HG03342 (cell line): ENCODE data around the gene CEP112.
"Not testable (repeated sequence)": the region's sequence is repeated elsewhere in the genome, so short reads cannot be mapped to it uniquely, and the experiment has no call there.

Experiments used
- ATAC-seq: cut with Tn5 transposase; IDR thresholded peaks from one replicate; pipeline ENCODE4 v1.9.1; 2021; ENCODE audit warnings: mild to moderate bottlenecking, moderate library complexity; ENCODE audit not compliant: unreplicated experiment

CEP112 gene

DNA sequence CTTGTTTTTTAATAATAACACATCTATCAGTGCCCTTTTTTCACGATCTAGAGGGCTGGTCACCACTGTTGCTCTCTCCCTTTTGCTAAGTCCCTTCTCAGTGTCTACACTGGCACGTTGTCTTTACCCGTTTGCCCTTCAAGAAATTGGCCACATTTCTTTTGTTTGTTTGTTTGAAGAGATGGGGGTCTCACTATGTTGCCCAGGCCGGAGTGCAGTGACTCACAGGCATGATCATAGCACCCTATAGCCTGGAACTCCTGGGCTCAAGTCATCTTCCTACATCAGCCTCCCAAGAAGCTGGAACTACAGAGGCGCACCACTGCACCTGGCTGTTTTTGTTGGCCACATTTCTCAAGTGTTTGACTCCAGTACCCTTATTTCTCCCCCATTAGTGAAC, 492.5 kb downstream of the CEP112 start:
- no peak for ATAC-seq

DNA sequence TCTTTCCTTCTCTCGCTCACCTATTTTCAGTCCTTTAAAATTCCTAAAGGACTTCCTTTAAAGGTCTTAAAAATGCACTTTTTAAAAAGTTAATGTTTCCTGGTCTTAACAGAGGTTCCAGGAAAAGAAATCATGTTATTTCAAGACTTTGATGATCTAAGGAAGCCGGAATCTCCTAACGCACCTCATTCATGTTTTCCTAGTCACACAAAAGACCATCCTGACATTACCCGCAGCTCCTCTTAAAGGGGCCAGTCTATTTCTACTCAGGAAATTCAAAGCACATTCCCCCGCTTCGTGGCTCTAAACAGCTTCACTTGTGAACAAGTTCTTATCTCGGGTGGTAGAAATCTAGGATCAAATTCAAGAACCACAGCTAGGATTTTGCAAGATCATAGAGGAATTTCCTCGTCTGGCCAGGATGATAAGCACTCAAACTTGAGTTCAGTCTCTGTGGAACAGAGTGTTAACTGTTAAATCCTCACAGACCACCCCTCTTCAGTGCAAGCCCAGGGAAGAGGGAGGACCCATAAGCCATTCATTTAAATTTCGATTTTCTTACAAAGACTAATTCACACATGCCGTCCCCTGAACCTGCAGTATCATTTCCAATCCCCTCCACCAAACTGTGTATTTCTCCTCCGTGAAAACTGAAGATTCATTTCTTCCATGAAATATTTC, 493.4 kb downstream of the CEP112 start:
- ATAC-seq, result no peak

DNA sequence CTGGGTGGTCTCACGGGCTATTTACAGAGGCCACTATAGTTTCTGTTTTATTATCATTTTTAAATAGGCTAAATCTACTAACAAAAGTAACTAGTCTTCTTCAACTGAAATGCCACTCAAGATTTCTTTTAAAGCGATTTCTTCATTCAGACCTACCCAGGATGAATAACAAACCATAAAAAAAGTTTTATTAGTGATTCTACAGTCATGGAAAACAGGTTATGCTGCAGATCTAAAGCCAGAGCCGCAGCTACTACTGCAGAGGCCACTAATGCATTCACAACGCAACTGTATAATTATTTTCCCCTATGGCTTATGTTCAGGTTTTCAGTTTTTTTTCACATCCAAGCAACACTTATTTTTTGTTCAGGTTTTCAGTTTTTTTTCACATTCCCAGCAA, 494.3 kb downstream of the CEP112 start:
- ATAC-seq, result no peak

DNA sequence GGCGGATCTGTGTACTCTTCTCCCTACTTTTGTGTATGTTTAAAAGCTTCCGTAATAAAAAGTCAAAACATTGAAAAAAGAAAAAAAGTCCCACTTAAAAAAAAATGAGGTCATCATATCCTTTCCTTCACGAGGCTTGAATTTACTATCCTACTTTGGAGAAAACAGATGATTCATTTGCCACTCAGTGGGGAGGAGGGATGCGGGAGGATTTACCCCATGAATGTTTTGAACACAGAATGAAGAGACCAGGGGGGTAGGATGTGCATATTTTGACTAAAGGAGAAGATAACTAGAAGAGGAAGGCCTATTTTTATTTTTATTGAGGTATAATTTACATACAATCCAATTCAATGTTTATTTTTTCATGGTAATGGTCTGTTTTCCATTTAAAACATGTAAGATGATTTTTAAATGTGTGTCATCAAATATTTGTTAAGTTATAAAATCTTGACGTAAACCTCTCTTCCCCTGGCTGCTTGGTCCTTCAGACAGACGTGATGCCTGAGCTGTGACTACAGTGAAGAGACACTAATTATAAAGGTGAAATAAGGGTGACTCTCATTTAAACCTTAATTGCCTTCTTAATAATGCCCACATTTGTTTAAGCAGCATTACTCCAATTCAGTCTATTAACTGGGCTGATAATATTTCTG, 495.1 kb downstream of the CEP112 start:
- ATAC-seq, result no peak

DNA sequence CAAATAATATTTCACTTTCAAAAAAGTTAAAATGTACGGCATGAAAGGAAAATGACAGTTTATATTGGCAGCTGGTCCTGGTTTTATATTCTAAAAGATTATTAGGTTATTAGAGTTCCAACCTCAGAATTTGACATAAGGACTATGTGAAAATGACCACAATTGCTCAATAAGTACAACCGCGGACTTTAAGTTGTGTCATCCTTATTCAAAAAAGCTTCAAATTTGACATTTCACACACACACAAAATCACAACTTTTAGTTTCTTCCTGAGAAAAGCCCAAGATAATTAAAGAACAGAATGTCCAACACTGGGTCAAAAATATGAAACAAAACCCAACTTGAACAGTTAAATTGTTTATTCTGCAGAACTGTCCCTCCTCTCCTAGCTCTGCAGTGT, 497.3 kb downstream of the CEP112 start:
- ATAC-seq, result no peak

DNA sequence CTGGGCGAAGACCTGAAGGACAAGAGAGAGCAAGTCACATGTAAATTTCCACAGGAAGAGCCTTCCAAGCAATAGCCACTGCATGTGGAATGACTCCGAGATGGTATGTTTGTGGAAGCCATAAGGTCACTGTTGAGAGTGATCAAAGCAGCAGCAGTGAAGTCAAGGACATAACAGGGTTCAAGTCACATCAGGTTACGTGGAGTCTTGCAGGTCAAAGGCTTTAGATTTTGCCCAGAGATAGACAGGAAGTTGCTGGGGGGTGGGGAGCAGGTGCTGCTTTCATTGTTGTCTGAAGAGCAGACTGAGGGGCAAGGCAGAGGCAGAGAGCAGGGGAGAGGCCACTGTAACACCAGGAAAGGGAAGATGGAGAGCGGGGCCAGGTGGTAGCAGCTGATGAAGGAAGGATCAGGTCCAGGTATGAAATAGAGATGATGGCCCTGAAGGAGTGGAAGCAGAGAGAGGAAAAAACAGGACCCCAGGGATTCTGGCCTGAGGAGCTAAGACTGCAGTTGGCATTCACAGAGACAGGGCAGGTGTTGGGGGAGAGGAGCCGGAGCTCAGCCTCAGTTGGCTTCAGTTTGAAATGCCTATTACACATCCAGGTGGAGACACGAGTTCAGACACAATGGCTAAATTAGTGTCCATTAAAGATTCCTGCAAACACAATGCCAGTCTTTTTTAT, 501.2 kb downstream of the CEP112 start:
- ATAC-seq, result no peak

DNA sequence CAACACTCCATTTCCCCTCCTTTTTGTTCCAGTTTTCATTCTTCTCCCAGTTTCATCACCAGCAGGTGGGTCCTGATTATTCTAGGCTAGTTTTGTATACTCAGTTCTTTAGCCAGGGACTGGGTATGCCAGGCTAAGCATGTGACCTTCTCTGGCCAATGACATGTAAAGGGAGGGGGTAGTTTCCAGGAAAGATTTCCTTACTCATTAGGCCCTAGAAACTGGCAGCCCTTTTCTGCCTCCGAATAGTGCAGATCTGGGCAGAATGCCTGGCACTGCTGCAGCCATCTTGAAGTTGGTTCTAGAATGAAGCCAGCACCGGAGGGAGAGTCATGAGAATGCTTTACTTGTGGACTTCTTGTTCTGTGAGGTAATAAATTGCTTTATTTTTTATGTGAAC, 503.6 kb downstream of the CEP112 start:
- no peak for ATAC-seq

DNA sequence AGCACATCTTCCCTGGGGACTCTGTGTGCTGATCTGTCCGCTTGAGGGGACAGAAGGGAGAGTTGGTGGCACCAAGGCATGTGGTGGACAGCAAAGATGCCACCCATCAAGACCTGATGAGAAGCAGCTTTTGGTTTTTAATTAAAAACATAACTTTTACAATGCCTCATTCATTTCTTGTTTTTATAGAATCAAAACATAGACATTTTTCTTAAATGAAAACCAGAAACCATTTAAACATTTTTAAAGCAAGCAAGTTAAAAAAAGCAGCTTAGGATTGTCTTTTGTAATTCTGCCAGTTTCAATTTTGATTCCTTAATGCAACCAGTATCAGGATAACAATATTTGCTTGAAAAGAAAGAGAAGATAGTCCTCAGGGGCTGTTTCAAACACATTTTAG, 506.8 kb downstream of the CEP112 start:
- no peak for ATAC-seq

DNA sequence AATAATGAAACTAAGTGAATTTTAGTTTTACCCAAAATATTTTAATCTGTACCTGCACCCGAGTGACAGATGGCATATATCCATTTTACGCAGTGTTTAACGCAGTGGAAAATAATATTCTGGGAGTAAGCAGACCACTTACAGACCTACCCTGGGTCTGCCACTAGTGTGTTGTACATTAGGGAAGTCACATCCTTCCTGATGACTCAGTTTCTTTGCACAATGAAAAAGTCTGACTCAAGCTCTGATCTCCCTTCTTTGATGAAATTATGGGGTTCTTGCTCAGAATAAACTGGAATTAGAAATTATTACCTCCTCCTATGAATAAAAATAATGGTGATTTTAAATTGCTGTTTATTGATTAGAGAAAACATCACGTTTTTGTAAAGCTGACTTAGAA, 507.3 kb downstream of the CEP112 start:
- ATAC-seq, result no peak

DNA sequence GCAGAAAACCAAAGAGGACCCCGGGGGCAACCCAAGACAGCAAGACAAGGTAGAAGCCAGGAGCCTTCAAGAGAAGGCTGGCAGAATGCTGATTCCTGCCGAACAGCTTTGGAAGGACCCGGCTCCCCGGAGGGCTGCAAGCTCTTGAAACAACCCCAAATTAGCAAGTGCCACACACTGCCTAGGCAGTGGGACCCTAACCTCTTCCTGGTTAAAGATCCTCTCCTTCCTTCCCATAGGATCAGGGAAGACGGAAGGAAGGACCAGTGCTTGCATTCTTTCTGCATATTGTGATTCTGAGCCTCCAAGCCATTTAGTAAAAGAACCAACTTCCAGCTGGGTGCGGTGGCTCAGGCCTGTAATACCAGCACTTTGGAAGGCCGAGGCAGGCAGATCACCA, 508.5 kb downstream of the CEP112 start:
- no peak for ATAC-seq

DNA sequence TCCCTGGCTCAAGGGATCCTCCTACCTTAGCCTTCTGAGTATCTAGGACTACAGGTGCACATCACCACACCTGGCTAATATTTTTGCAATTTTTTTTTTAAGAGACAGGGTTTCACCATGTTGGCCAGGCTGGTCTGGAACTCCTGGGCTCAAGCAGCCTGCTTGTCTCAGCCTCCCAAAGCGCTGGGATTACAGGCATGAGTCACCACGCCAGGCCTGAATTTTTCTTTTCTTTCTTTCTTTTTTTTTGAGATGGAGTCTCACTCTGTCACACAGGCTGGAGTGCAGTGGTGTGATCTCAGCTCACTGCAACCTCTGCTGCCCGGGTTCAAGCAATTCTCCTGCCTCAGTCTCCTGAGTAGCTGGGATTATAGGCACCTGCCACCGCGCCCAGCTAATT, 510.2 kb downstream of the CEP112 start:
- not testable (repeated sequence) for ATAC-seq

DNA sequence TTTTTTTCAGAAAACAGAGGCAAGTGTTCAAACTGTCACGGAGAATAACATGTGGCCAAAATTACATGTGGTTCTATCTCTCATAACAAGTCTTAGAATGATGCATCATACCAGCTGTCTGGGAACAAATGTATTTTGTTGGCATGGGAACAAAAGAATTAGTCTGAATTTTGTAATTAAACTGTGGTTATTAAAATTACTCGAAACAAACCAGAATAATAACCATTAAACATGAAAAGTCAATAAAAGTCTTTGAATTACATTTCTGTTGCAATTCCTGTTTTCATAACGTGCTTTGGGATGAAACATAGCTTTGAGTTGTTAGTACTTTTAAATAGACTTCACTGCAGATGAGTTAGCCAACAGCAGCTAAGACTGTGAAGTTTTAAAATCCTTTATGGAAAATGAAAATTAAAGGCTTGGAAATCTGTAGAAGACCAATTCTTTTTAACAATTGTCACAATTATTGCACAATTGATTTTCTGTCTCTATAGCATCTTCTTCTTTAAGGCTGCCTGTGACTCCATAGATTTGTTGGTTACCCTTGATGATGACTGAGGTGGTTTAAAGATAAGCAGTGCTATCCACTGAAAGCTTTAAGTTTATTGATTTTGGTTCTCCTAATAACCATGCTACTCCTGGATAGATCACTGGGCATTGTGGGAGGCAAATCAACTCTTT, 512.6 kb downstream of the CEP112 start:
- no peak for ATAC-seq

DNA sequence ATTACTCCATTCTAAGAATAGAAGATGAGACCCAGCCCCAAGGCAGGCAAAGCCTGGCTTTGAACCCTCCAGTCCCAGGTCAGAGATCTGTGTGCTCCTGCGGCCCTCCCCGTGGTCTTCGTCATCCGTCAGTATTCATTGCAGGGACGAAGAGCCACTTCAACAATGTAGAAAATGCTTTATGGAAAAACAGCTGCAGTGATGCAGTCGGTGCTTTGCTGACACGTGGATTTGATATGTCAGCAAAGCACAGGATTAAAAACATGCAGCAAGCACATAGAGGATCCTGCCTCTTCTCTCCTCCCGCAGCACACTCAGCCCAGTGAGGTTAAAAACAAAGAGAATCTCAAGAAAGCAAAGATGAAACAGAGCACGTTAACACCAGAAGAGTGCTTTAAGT, 513.4 kb downstream of the CEP112 start:
- no peak for ATAC-seq

DNA sequence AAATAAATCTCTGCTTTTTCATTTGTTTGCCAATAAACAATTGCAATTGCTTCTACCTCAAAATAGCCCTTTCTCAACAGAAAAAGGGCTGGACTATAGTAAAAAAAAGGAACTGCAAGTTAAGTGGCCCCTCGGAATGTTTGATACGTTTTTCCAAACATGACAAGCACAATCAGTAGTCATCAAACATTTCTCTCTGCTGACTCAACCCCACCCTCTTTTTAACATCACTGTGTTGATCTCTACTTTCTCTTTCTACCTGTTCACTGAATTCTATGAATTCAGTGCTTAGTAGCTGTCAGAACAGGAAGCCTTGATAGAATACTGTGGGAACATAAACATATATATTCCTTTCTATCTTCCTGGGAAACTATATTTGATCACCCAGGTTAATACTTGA, 514.0 kb downstream of the CEP112 start:
- no peak for ATAC-seq

DNA sequence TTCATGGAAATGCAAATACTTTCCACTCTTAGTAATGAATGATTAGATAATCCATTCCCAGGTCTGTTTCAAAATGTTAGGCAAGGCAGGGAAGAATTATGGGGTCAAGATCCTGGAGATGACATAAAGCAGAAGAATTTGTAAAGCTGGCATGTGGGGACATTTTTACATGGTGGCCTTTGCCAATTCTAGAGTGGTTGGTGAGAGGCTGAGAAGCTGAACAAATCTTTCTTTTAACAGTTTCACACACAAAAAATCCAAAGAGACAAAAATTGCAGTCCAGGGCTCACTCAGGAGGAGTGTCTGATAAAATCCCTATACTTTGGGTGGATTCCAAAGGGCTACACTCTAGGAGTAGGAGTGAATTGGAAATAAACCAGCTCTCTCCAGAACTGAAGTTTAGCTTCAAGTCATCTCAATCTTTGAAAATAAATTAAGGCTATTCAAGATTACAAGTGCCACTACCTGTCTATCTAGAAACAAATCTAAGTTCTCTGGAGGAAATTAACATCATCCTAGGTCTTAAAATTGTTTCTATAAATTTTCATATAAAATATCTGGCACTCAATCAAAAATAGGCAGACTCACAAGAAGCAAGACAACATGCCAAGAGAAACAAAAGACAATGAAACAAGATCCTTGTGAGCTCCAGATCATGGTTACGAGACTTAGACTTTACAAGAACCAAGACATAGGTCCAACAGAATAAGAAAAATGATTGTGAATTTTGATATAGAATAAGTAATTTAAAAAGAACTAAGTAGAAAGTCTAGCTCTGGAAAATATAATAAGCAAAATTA, 517.5 kb downstream of the CEP112 start:
- ATAC-seq, result no peak

DNA sequence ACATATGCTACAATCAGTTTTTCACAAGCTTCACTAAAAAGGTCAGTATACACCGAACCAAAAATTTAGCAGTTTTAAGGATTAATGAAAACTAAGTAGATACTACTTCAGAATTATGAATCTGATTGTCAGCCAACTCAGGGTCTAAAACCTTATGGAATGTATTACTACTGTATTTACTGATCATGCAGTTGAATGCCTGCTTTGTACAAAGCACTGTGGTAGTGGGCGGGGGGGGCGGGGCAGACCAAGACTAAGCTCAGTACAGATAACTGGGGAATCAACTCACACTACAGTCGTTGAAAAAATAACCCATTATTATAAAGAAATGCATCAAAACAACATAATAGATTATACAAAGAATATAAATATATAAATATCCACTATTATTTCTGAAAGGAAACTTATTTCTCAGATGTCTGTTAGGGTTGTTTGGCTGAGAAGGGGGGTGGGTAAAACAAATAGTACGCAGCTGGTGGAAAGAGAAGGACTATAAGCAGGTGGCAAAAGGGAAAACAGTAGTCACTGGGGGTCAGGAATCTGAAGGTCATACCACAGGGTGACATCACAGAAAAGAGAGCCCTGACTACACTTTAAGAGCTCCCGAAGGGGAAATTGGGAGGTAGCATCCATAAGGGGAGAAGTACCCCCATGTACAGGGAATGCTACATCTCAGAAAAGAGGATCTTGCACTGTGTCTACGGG, 521.1 kb downstream of the CEP112 start:
- ATAC-seq, result no peak

DNA sequence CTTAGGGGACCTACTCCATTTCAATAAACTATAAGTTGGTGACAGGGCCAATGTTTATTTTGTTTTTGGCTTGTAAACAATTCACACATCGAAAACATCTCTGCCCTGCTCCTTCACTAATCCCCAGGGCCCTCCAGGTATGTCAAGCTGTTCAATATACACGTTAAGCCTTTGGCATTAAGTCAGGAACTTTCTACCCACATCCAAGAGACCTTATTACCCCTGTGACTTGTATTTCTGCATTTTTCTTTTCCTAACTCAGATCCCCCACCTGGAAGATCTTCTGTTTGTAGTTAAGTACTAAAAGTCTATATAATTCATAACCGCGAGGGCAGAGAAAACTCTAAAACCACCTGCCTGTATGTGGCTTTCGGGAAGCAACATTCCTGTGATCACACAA, 523.7 kb downstream of the CEP112 start:
- ATAC-seq, result no peak

DNA sequence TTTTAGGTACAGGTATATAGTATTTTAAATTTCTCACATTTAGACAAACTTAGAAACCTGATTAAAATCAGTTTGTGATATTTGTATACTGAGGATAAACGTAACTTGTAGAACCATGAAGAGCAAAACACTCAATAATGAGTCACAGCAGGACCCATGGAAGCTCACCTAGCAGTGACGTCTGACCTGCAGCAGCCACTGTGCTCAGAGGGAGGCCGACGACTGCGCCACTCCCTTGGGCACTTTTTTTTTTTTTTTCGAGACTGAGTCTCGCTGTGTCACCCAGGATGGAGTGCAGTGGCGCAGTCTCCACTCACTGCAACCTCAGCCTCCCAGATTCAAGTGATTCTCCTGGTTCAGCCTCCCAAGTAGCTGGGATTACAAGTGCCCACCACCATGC, 524.3 kb downstream of the CEP112 start:
- ATAC-seq, result no peak

DNA sequence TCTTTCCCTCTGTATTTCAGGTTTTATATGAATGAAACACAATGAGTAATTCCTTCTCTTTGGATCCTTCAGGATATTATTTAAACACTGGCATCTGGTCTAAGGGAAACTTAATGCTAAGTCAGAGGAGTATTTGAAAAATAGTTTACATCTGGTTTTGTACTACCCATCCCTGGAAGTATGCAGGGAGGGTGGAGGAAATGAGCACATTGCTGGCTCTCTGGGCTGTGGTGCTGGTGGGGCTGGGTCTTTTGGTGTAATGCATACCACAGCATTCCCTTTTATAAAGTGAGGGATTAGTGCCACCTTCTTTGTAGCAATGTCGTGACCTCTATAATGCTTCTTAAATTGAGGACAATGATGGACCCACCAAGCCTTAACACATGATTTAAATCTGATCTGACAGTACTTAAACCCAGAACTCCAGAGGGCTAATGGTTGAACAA, 525.0 kb downstream of the CEP112 start:
- no peak for ATAC-seq

DNA sequence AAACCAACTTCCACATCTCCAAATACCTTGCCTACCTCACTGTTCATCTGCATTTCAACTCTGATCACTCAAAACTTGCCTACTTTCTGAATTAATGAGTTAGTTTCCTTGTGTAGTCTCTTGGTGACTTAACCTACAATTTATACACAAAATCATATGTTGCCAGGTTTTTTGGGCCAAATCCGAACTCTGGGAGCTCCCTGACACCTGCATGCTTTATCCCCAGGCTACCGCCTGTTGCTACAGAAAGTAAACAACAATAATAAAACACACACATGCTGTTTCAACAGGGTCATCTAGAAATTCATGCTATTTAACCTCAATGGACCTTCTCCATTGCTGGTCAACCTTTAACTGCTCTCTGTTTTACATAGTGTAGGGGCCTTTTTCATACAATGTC, 526.0 kb downstream of the CEP112 start:
- no peak for ATAC-seq
